Measurements from ENCODE around the gene CDH23. TPM values are rescaled to one million over a fixed set of nuclear protein-coding genes. Genes with fewer than 3 reads are reported as not detected.

The CDH23 gene
- polyA plus RNA-seq, 1 donor (not counting 4 experiments of a cell fraction or from before 2014, with no cell fraction given): 0.01 TPM

- Histone ChIP-seq H3K27ac (ENCODE audit: control insufficient read depth, insufficient read depth, low read length) (no peak overlapping the region), H3K9me3 (ENCODE audit: control insufficient read depth, low read depth, low read length) (no peaks in the 10 kb centered on the region), H4K20me1 (ENCODE audit: control insufficient read depth, extremely low read depth, insufficient read depth, low read length) (no peaks in the 10 kb centered on the region), H3K4me2 (ENCODE audit: control insufficient read depth, extremely low read depth, insufficient read depth, low read depth, low read length) (no peak overlapping the region), H3K4me1 (ENCODE audit: control insufficient read depth, extremely low read depth, insufficient read depth, low read length) (no peaks in the 10 kb centered on the region), H3K79me2 (ENCODE audit: control insufficient read depth, insufficient read depth, low read length) (no peaks in the 10 kb centered on the region), H3K4me3 (ENCODE audit: control insufficient read depth in 2 of 3, extremely low read depth in 1 of 3, insufficient read depth in 2 of 3, low read depth in 1 of 3, low read length in 3 of 3) (no peak overlapping the region), H3K9me1 (ENCODE audit: control insufficient read depth, extremely low read depth, insufficient read depth, low read length) (no peaks in the 10 kb centered on the region), H3K27me3 (ENCODE audit: control insufficient read depth, extremely low read depth, insufficient read depth, low read length) (peaks cover 6% of the 10 kb centered on the region), H3K9ac (ENCODE audit: control insufficient read depth, extremely low read depth, insufficient read depth, low read length) (no peak overlapping the region), H3K36me3 (ENCODE audit: control insufficient read depth in 2 of 2, extremely low read depth in 1 of 2, insufficient read depth in 2 of 2, low read length in 2 of 2) (no peaks in the 10 kb centered on the region), H2AFZ (ENCODE audit: control insufficient read depth, low read length) (no peak overlapping the region)
- TF ChIP-seq EZH2 (IDR thresholded peaks at IDR 0.05; ENCODE audit: low read length): no peak
- TF ChIP-seq, protein P1, sequence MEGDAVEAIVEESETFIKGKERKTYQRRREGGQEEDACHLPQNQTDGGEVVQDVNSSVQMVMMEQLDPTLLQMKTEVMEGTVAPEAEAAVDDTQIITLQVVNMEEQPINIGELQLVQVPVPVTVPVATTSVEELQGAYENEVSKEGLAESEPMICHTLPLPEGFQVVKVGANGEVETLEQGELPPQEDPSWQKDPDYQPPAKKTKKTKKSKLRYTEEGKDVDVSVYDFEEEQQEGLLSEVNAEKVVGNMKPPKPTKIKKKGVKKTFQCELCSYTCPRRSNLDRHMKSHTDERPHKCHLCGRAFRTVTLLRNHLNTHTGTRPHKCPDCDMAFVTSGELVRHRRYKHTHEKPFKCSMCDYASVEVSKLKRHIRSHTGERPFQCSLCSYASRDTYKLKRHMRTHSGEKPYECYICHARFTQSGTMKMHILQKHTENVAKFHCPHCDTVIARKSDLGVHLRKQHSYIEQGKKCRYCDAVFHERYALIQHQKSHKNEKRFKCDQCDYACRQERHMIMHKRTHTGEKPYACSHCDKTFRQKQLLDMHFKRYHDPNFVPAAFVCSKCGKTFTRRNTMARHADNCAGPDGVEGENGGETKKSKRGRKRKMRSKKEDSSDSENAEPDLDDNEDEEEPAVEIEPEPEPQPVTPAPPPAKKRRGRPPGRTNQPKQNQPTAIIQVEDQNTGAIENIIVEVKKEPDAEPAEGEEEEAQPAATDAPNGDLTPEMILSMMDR (optimal IDR thresholded peaks at IDR 0.05 in 1 of 3, IDR thresholded peaks at IDR 0.05 in 1 of 3, conservative IDR thresholded peaks at IDR 0.05 in 1 of 3; ENCODE audit: extremely low read depth in 1 of 3, insufficient read depth in 2 of 3, low read length in 3 of 3): no peak
- FAIRE-seq: no peak
- no peak for DNase-seq (ENCODE audit: low read depth, low spot score)
- dilution Hi-C loops (cut with MboI; ENCODE audit: extremely low pct_ligation_motif_present, low sequenced_read_pairs): no loop called here
Measured at GRCh38 chr10:71622154-71622526, 225.4 kb downstream of the CDH23 start.

DNA sequence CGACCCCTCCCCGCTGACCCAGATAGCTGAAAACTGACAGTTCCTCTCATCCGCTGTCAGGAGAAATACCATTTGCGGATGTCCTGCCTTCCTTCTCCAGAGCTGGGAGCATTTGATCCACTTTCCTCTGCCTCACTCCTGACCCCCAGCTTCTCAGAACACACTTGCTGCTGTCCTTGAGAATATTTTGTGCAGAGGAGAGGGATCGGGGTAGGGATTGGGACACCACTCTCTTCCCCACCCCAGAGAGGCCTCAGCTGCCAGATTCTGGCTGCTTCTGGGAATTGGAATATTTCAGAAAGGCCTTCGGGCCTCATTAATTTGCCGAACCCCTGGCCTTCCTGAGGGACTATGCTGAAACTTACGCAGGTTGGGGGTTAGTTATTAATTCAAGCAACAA is 225.9 kb downstream of the CDH23 start:
- H2AFZ ChIP-seq (ENCODE audit: control insufficient read depth, low read length): no peak overlapping the region
- H4K20me1 ChIP-seq (ENCODE audit: control insufficient read depth, extremely low read depth, insufficient read depth, low read length): no peaks in the 10 kb centered on the region

More for the DNA sequence above, 225.9 kb downstream of the CDH23 start:
- no peaks in the 10 kb centered on the region for H3K79me2 ChIP-seq (ENCODE audit: control insufficient read depth, insufficient read depth, low read length)
- TF ChIP-seq, protein P1 (optimal IDR thresholded peaks at IDR 0.05 in 1 of 3, IDR thresholded peaks at IDR 0.05 in 1 of 3, conservative IDR thresholded peaks at IDR 0.05 in 1 of 3; ENCODE audit: extremely low read depth in 1 of 3, insufficient read depth in 2 of 3, low read length in 3 of 3): no peak
- no peak for TF ChIP-seq EZH2 (IDR thresholded peaks at IDR 0.05; ENCODE audit: low read length)
- DNase-seq (ENCODE audit: low read depth, low spot score) (no peak), FAIRE-seq (no peak)
- no peak overlapping the region for H3K27ac ChIP-seq (ENCODE audit: control insufficient read depth, insufficient read depth, low read length)
- H3K9ac ChIP-seq (ENCODE audit: control insufficient read depth, extremely low read depth, insufficient read depth, low read length): no peak overlapping the region
- no peak overlapping the region for H3K4me2 ChIP-seq (ENCODE audit: control insufficient read depth, extremely low read depth, insufficient read depth, low read depth, low read length)
- no peaks in the 10 kb centered on the region for H3K9me1 ChIP-seq (ENCODE audit: control insufficient read depth, extremely low read depth, insufficient read depth, low read length)
- H3K4me3 ChIP-seq (ENCODE audit: control insufficient read depth in 2 of 3, extremely low read depth in 1 of 3, insufficient read depth in 2 of 3, low read depth in 1 of 3, low read length in 3 of 3): no peak overlapping the region
- dilution Hi-C loops (cut with MboI; ENCODE audit: extremely low pct_ligation_motif_present, low sequenced_read_pairs): no loop called here
- no peaks in the 10 kb centered on the region for H3K4me1 ChIP-seq (ENCODE audit: control insufficient read depth, extremely low read depth, insufficient read depth, low read length)
- H3K36me3 ChIP-seq (ENCODE audit: control insufficient read depth in 2 of 2, extremely low read depth in 1 of 2, insufficient read depth in 2 of 2, low read length in 2 of 2): no peaks in the 10 kb centered on the region
- H3K9me3 ChIP-seq (ENCODE audit: control insufficient read depth, low read depth, low read length): no peaks in the 10 kb centered on the region
- peaks cover 11% of the 10 kb centered on the region for H3K27me3 ChIP-seq (ENCODE audit: control insufficient read depth, extremely low read depth, insufficient read depth, low read length)
